Natural killer cell (primary cell): ENCODE measurements around the gene SDHB. TPM values are rescaled to one million over a fixed set of nuclear protein-coding genes. Genes with fewer than 3 reads are reported as not detected.

ENCODE experiments used
- ATAC-seq, 3 donors: fragments of 150-1000 bp in 2 of 3; fragments of 200-7000 bp in 1 of 3; cut with Tn5 transposase; 1 replicate in 1 of 3; 2 replicates in 2 of 3; pipeline ENCODE4 v1.10.0; 2021; ENCODE audit warnings: mild to moderate bottlenecking in 2 of 3, moderate library complexity in 2 of 3
- DNase-seq, 2 donors: peaks; one replicate each; pipeline versions ENCODE4 v3.0.0 to v3.0.0-alpha.2; 2013 to 2021; ENCODE audit warnings: mixed read lengths in 1 of 2
- H3K27ac ChIP-seq: one replicate; pipeline ENCODE4 v1.5.1; 2013; ENCODE audit warnings: mild to moderate bottlenecking, low read length
- H3K27me3 ChIP-seq: one replicate; pipeline ENCODE4 v1.6.1; 2013; ENCODE audit warnings: low read length; ENCODE audit not compliant: control insufficient read depth, insufficient read depth
- H3K36me3 ChIP-seq: one replicate; pipeline ENCODE4 v1.6.1; 2013; ENCODE audit warnings: low read length; ENCODE audit not compliant: control insufficient read depth, insufficient read depth
- H3K4me1 ChIP-seq: one replicate; pipeline ENCODE4 v1.6.1; 2013; ENCODE audit warnings: low read length; ENCODE audit not compliant: control insufficient read depth, insufficient read depth
- H3K4me3 ChIP-seq: one replicate; pipeline ENCODE4 v1.5.1; 2013; ENCODE audit warnings: low read length
- H3K9me3 ChIP-seq: one replicate; pipeline ENCODE4 v1.6.1; 2013; ENCODE audit warnings: low read length; ENCODE audit not compliant: control insufficient read depth, insufficient read depth
- H3K27ac Mint-ChIP-seq, 2 donors: one replicate each; pipeline ENCODE4 v1.8.0; 2022; ENCODE audit warnings: mild to moderate bottlenecking in 2 of 2, mixed read lengths in 2 of 2, moderate library complexity in 1 of 2
- H3K27me3 Mint-ChIP-seq, 2 donors: one replicate each; pipeline ENCODE4 v1.8.0; 2022; ENCODE audit warnings: low read depth in 2 of 2, mixed read lengths in 2 of 2
- H3K36me3 Mint-ChIP-seq: one replicate; pipeline ENCODE4 v1.8.0; 2022; ENCODE audit warnings: mixed read lengths
- H3K4me1 Mint-ChIP-seq, 2 donors: one replicate each; pipeline ENCODE4 v1.8.0; 2022; ENCODE audit warnings: mixed read lengths in 2 of 2
- H3K4me3 Mint-ChIP-seq: one replicate; pipeline ENCODE4 v1.8.0; 2022; ENCODE audit warnings: mild to moderate bottlenecking, moderate library complexity, mixed read lengths
- H3K9me3 Mint-ChIP-seq, 2 donors: one replicate each; pipeline ENCODE4 v1.8.0; 2022; ENCODE audit warnings: mixed read lengths in 2 of 2
- CTCF ChIP-seq: fragments of 200-600 bp; IDR thresholded peaks from one replicate; pipeline ENCODE4 v1.8.0; 2022; ENCODE audit warnings: antibody characterized with exemption
- WGBS: methylation state at CpG from one replicate; pipeline ENCODE4 v1.1.7; 2013; ENCODE audit warnings: missing lambda C conversion rate; ENCODE audit not compliant: insufficient coverage; 5-methylcytosine and 5-hydroxymethylcytosine counted together
- intact Hi-C: fragments of 100-400 bp; cut with micrococcal nuclease; formaldehyde crosslinking; loops from one replicate; pipeline ENCODE4 v1.14.2; 2022
- total RNA-seq, 4 donors: library from RNA; stranded (reverse); fragments of 120-200 nt in 1 of 4; gene quantifications; one replicate each; pipeline versions ENCODE4 v1.2.3 to v1.2.4, GENCODE V29; 2013 to 2022

SDHB gene
- total RNA-seq, 3 donors from 2014 or later (not counting 1 experiment from before 2014, with no cell fraction given), result 56.8 to 62.6 (median 59.5) TPM

GRCh38 chr1:16986113-16986512 is 67.7 kb downstream of the SDHB start:
- intact Hi-C loops, result no loop called here
- Histone ChIP-seq H3K9me3 (no peaks in the 10 kb centered on the region), H3K4me1 (no peaks in the 10 kb centered on the region), H3K27ac (no peak overlapping the region), H3K4me3 (no peak overlapping the region), H3K36me3 (peaks cover 16% of the 10 kb centered on the region), H3K27me3 (peaks cover 1% of the 10 kb centered on the region)
- peaks cover 6% of the 10 kb centered on the region for H3K36me3 Mint-ChIP-seq
- DNase-seq (no peak), ATAC-seq (no peak)
- no peak overlapping the region for H3K4me3 Mint-ChIP-seq
- no peak for TF ChIP-seq CTCF
- H3K27me3 Mint-ChIP-seq, result peaks cover 14 to 18% of the 10 kb centered on the region in 2 donors
- no peak overlapping the region for H3K27ac Mint-ChIP-seq
- 93% methylated on average over 19 of the region's 19 CpGs for WGBS
- peaks cover 0 to 10% of the 10 kb centered on the region in 2 donors for H3K4me1 Mint-ChIP-seq
- no peaks in the 10 kb centered on the region for H3K9me3 Mint-ChIP-seq

- peaks cover 10% of the 10 kb centered on the region for H3K36me3 ChIP-seq
- Mint-ChIP-seq H3K4me3 (no peak overlapping the region), H3K27ac (no peak overlapping the region), H3K36me3 (peaks cover 6% of the 10 kb centered on the region), H3K9me3 (no peaks in the 10 kb centered on the region), H3K4me1 (peaks cover 0 to 15% of the 10 kb centered on the region in 2 donors), H3K27me3 (peaks cover 20 to 27% of the 10 kb centered on the region in 2 donors)
- H3K27ac ChIP-seq, result no peak overlapping the region
- H3K4me3 ChIP-seq, result no peak overlapping the region
- peaks cover 7% of the 10 kb centered on the region for H3K4me1 ChIP-seq
- intact Hi-C loops, result no loop called here
- H3K27me3 ChIP-seq, result peaks cover 6% of the 10 kb centered on the region
- DNase-seq (no peak), ATAC-seq (no peak)
- no peak for TF ChIP-seq CTCF
- no peaks in the 10 kb centered on the region for H3K9me3 ChIP-seq
- 57% methylated on average over 7 of the region's 7 CpGs for WGBS
Observed at GRCh38 chr1:16984717-16985116, 69.1 kb downstream of the SDHB start.

- TF ChIP-seq CTCF, result no peak
- no peak for DNase-seq
- WGBS, result 90% methylated on average over 3 of the region's 4 CpGs
- Mint-ChIP-seq H3K4me1 (peaks cover 0 to 15% of the 10 kb centered on the region in 2 donors), H3K4me3 (no peak overlapping the region), H3K27ac (no peak overlapping the region), H3K36me3 (peaks cover 6% of the 10 kb centered on the region), H3K27me3 (peaks cover 20 to 27% of the 10 kb centered on the region in 2 donors), H3K9me3 (no peaks in the 10 kb centered on the region)
- H3K27ac ChIP-seq, result no peak overlapping the region
- intact Hi-C loops, result no loop called here
- H3K36me3 ChIP-seq, result peaks cover 10% of the 10 kb centered on the region
- H3K4me1 ChIP-seq, result peaks cover 7% of the 10 kb centered on the region
- no peak overlapping the region for H3K4me3 ChIP-seq
- H3K9me3 ChIP-seq, result no peaks in the 10 kb centered on the region
- ATAC-seq, result no peak
- H3K27me3 ChIP-seq, result peaks cover 10% of the 10 kb centered on the region
Observed at GRCh38 chr1:16983649-16984048, 70.2 kb downstream of the SDHB start.

- H3K4me1 Mint-ChIP-seq, result peaks cover 0 to 15% of the 10 kb centered on the region in 2 donors
- H3K36me3 Mint-ChIP-seq, result peaks cover 6% of the 10 kb centered on the region
- DNase-seq, result no peak
- no peak for TF ChIP-seq CTCF
- H3K27me3 ChIP-seq, result peaks cover 10% of the 10 kb centered on the region
- no peak overlapping the region for H3K4me3 ChIP-seq
- no peak for ATAC-seq
- intact Hi-C loops, result no loop called here
- peaks cover 20 to 27% of the 10 kb centered on the region in 2 donors for H3K27me3 Mint-ChIP-seq
- no peak overlapping the region for H3K4me3 Mint-ChIP-seq
- H3K36me3 ChIP-seq, result peaks cover 6% of the 10 kb centered on the region
- no peaks in the 10 kb centered on the region for H3K9me3 Mint-ChIP-seq
- peaks cover 7% of the 10 kb centered on the region for H3K4me1 ChIP-seq
- no peaks in the 10 kb centered on the region for H3K9me3 ChIP-seq
- WGBS, result 79% methylated on average over 11 of the region's 11 CpGs
- no peak overlapping the region for H3K27ac Mint-ChIP-seq
- no peak overlapping the region for H3K27ac ChIP-seq
Observed at GRCh38 chr1:16982902-16983301, 70.9 kb downstream of the SDHB start.
